Left ventricle myocardium inferior (tissue), 1 donor: ENCODE measurements around the gene MAP3K4. TPM values are rescaled to one million over a fixed set of nuclear protein-coding genes. Genes with fewer than 3 reads are reported as not detected.

Experiments
- DNase-seq: peaks from one replicate; pipeline ENCODE4 v3.0.0-alpha.2; 2020
- H3K27ac ChIP-seq: fragments of 200-600 bp; replicated peaks from 2 replicates; pipeline ENCODE4 v1.8.0; 2021
- H3K27me3 ChIP-seq: fragments of 200-600 bp; 2 replicates; pipeline ENCODE4 v1.8.0; 2021; ENCODE audit warnings: low read depth
- H3K36me3 ChIP-seq: fragments of 200-600 bp; 2 replicates; pipeline ENCODE4 v1.8.0; 2021
- H3K4me1 ChIP-seq: fragments of 200-600 bp; 2 replicates; pipeline ENCODE4 v1.8.0; 2021
- H3K4me3 ChIP-seq: fragments of 200-600 bp; 2 replicates; pipeline ENCODE4 v1.8.0; 2021; ENCODE audit warnings: mild to moderate bottlenecking, moderate library complexity
- H3K9me3 ChIP-seq: fragments of 200-600 bp; replicated peaks from 2 replicates; pipeline ENCODE4 v1.8.0; 2021
- CTCF ChIP-seq: fragments of 200-600 bp; IDR thresholded peaks from 2 replicates; pipeline ENCODE4 v1.8.0; 2021; ENCODE audit warnings: antibody characterized with exemption, mild to moderate bottlenecking, borderline replicate concordance
- intact Hi-C: fragments of 100-400 bp; cut with micrococcal nuclease; formaldehyde crosslinking; loops from one replicate; pipeline ENCODE4 v1.11.0; 2022
- total RNA-seq: library from RNA; stranded (reverse); fragmentation: NEBNext Ultra II Directional; extraction: Animal tissue kit (Norgen Biotek cat#: 25700); gene quantifications from one replicate; pipeline ENCODE4 v1.2.1, GENCODE V29; 2021
- donor health status: DM: no; HTN: yes; CAD: no; lungs with severe emphysema.

The MAP3K4 gene
- total RNA-seq, 1 donor from 2014 or later, result 37.1 TPM

GRCh38 chr6:161067749-161068148 is 76.2 kb downstream of the MAP3K4 start:
- DNase-seq, result no peak
- Histone ChIP-seq H3K27ac (no peak overlapping the region), H3K36me3 (peaks cover 8% of the 10 kb centered on the region), H3K9me3 (no peaks in the 10 kb centered on the region), H3K4me3 (no peak overlapping the region), H3K4me1 (peaks cover 30% of the 10 kb centered on the region), H3K27me3 (no peaks in the 10 kb centered on the region)
- intact Hi-C loops, result no loop called here
- no peak for TF ChIP-seq CTCF

GRCh38 chr6:161068321-161068741 is 76.8 kb downstream of the MAP3K4 start:
- H3K4me3 ChIP-seq, result no peak overlapping the region
- H3K27me3 ChIP-seq, result no peaks in the 10 kb centered on the region
- no peak for DNase-seq
- no peaks in the 10 kb centered on the region for H3K9me3 ChIP-seq
- no peak for TF ChIP-seq CTCF
- H3K4me1 ChIP-seq, result peaks cover 27% of the 10 kb centered on the region
- no peak overlapping the region for H3K27ac ChIP-seq
- peaks cover 10% of the 10 kb centered on the region for H3K36me3 ChIP-seq
- intact Hi-C loops, result no loop called here

GRCh38 chr6:161073930-161074329 is 82.4 kb downstream of the MAP3K4 start:
- no peak for DNase-seq
- H3K36me3 ChIP-seq, result peaks cover 26% of the 10 kb centered on the region
- H3K4me3 ChIP-seq, result no peak overlapping the region
- no peak for TF ChIP-seq CTCF
- intact Hi-C loops, result no loop called here
- no peaks in the 10 kb centered on the region for H3K9me3 ChIP-seq
- no peaks in the 10 kb centered on the region for H3K27me3 ChIP-seq
- no peak overlapping the region for H3K27ac ChIP-seq
- H3K4me1 ChIP-seq, result peaks cover 30% of the 10 kb centered on the region

DNA sequence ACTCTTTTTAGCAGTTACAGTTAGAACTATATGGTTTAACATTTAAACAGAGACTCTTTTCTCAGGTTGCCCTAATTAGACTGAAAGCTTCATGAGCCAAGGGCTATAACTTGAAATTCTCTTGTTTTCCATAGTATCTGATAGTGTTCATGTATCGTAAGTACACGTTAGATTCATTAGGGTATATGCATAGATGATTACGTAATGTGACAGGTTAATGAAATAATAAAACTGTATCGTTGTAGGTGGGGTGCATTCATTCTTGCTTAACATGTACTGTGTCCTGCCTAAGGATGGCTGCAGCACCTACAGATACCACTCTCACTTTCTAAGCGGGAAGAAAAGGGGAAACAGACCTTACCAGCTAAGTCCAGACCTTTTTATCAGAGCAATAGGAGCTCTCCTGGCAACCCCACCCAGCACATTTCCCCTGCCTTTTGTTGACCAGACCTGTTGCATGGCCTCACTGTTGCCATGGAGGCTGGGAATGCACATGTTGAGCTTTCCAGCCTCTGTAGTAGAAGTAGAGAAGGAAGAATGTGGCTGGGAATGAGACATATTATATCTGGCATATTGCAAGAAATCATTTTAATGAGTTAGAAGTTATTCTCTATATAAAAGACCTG is 83.0 kb downstream of the MAP3K4 start:
- Histone ChIP-seq H3K9me3 (no peaks in the 10 kb centered on the region), H3K27me3 (no peaks in the 10 kb centered on the region), H3K4me1 (peaks cover 27% of the 10 kb centered on the region), H3K4me3 (no peak overlapping the region), H3K27ac (no peak overlapping the region), H3K36me3 (peaks cover 28% of the 10 kb centered on the region)
- intact Hi-C loops, result no loop called here
- no peak for DNase-seq
- TF ChIP-seq CTCF, result no peak

GRCh38 chr6:161076181-161076677 is 84.7 kb downstream of the MAP3K4 start:
- peak overlapping the region; percentile 10 for H3K27ac ChIP-seq
- intact Hi-C loops, result no loop called here
- peaks cover 41% of the 10 kb centered on the region for H3K36me3 ChIP-seq

More at GRCh38 chr6:161076181-161076677, 84.7 kb downstream of the MAP3K4 start:
- Histone ChIP-seq H3K4me1 (peaks cover 27% of the 10 kb centered on the region), H3K27me3 (no peaks in the 10 kb centered on the region), H3K9me3 (no peaks in the 10 kb centered on the region), H3K4me3 (no peak overlapping the region)
- DNase-seq, result no peak
- TF ChIP-seq CTCF, result no peak
